Measurements from ENCODE around the gene SLC25A12.

GRCh38 chr2:171855401-171855800 lies 38.6 kb downstream of the SLC25A12 start:
- TF ChIP-seq CTCF (IDR thresholded peaks at IDR 0.05; ENCODE audit: borderline replicate concordance, extremely low read depth, low read length, poor library complexity, severe bottlenecking) (no peak), EZH2 (IDR thresholded peaks at IDR 0.05; ENCODE audit: borderline replicate concordance, low read depth, low read length, severe bottlenecking) (no peak)

Measured in DND-41 (cell line).